Activated T-cell treated with anti-CD3 and anti-CD28 coated beads for 1 hour (primary cell): ENCODE measurements around the gene PRR18.
"Not testable (repeated sequence)": the region's sequence is repeated elsewhere in the genome, so short reads cannot be mapped to it uniquely, and the experiment has no call there.

Source experiments
- DNase-seq: peaks from one replicate; pipeline ENCODE4 v3.0.0-alpha.2; 2020; ENCODE audit warnings: low read depth

The PRR18 gene, protein sequence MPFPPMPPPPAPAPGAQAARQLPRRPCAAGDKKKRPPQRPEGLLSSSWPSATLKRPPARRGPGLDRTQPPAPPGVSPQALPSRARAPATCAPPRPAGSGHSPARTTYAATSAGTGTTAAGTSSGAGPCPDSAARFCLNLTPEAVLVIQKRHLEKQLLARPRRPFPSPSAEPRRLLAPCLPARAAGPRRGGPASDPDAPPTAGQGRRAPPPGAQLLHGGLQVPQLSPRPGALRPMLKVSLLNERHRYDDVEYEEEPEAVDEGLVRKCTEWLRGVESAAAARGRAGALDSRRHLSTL

DNA sequence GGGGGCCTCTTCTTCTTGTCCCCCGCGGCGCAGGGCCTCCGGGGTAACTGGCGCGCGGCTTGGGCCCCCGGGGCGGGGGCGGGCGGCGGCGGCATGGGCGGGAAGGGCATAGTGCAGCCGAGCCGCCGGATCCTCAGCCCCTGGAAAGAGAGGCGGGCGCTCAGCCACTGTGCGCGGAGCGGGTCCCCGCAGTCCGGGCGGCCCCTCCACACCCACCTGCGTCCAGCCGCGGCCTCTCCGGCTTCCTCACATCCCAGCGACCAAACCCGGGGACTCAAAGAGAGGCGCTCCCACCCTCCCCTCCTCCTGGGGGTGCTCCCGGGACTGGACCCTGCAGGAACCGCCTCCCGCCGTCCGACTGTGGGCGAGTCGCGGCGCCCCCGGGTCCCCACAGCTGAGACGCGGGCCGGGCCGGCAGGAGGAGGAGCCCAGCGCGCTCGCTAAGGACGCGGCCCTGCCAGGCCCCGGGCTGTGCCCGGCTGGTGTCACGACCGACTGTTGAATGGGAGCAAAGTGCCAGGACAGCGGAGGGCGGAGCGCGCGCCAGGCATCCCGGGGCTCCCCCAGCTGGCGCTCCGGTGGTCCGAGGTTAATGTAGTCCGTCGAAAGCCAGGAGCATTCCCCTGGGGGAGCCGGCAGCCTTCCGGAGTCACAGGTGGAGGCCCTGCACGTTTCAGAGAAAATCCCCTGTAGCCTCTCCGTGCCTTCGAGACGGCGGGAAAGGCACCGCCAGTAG lies at the start of gene PRR18:
PRR18 (minus strand) TSS at position 360 of the 736 bp plus-strand sequence; CDS start at position 110, 250 bp downstream.
- DNase-seq = no peak

DNA sequence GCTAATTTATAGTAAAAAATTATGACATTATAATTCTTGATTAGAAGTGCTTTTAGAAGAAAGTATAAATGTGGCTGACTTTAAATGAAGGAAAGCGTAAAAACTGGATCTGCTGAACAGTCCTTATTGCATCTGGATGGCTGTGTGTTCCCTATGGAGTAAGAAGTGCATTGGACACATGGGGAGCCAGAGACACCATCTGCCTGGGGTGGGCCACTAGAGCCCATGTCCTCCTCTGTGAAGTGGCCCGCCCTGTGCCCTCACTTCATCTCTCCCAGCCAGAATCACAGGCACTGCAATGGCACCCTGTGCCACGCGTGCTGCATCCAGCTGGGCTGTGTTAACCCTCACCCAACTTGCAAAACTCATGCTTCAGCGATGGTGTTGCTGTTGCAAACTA lies 47.4 kb upstream of the PRR18 start:
- no peak for DNase-seq

DNA sequence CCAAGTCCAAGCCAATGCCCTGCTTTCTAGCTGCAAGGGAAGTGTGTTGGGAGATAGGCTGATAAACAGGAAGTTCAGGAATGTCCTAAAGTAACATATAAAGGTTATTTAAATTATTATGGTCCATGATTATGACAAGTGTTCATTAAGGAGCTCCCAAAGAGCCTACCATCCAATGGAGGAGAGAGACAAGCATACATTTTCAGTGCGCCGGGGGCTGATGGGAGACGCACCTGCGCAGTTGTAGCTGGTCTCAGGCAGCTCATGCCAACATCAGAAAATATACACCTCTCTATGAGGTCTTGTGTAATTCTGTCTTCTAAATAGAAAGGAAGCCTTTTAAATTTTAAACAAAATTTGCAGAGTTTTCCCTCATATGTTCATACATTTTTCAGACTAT lies 46.8 kb upstream of the PRR18 start:
- no peak for DNase-seq

DNA sequence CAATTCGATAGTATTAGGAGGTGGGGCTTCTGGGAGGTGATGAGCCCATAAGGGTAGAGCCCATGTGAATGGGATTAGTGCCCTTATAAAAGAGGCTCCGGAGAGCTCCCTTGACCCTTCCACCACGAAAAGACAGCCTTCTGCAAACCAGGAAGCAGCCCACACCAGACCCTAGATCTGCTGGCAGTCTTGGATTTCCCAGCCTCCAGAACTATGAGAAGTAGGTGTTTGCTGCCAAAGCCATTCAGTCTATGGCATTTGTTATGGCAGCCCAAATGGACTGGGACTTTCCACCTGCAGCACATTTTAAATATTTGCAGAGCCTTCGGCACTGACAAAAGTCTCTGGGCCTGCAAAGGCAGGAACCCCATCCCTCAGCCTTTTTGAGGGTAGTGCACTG lies 46.0 kb upstream of the PRR18 start:
- DNase-seq = no peak

DNA sequence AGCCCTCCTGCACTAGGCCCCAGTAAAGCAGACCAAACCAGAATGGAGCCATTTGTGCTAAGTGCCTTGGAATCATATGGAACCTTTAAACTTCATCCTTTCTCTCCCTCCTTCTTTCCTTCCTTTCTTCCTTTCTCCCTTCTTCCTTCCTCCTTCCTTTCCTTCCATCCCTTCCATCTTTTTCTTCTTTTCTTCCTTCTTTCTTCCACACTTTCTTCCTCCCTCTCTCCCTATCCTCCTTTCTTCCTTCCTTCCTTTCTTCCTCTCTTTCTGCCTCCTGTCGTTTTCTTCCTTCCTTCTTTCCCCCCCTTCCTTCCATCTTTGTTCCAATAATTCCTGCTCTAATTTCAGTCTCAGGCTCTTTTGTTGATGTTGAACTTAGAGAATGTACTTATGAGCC lies 45.3 kb upstream of the PRR18 start:
- DNase-seq = no peak

DNA sequence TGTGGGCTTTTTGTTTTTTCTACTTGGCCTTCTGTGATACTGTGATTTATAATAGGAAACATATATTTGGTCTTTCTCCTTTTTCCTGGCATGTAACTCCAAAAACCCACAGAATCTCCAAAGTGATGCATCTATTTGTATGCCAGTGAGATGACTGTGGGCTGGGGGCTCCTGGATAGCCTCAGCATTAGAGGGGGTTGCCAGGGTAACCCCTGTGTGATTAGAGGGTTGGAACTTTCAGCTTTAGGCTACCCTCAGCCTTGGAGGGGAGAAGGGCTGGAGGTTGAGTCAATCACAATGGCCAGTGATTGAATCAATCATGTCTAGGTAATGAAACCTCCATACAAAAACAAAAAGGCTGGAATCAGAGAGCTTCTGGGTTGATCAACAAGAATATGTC lies 44.7 kb upstream of the PRR18 start:
- no peak for DNase-seq

DNA sequence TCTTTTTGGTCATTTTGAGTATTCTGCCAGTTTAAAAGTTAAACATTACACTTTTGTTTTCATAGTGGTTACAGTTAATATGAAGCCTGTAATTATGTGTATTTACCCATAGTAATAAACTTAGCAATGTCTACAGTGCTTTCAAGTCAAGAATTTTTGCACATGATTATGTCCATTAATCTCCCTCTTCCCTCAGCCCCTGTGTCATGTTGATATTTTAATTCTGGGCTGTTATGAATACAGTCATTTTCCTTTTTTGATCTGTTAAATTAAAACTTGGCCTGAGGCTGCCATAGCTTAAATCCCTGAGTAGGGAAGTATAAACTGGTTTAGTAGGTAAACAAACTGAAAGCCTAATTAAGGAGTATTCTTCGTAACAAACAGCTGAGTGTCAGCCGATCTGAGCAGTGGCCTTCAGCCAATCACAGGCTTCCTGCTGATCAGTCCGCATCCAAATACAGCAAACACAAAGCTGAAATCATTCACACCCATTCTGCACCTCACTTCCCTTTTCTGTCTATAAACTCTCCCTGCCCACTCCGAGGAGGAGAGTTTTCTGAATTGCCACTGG lies 43.6 kb upstream of the PRR18 start:
- DNase-seq = no peak

DNA sequence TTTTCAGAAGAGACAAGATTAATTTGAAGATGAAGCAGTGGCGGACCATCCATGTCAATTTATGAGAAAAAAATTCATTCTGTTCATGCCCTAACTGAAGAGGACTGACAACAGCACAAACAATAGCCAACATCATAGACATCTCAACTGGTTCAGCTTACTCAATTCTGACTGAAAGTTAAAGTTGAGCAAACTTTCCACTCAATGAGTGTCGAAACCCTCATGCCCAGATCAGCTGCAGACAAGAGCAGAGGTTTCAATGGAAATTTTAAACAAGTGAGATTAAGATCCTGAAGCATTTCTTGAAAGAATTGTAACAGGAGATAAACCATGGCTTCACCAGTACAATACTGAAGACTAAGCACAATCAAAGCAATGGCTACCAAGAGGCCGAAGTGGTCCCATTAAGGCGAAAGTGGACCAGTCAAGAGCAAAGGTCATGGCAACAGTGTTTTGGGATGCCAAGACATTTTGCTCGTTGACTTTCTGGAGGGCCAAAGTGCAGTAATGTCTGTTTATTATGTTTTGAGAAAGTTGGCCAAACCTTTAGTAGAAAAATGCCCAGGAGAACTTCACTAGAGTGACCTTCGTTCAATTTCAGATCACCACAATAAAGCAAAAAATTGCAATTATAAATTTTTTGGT lies 40.2 kb upstream of the PRR18 start:
- DNase-seq = no peak

DNA sequence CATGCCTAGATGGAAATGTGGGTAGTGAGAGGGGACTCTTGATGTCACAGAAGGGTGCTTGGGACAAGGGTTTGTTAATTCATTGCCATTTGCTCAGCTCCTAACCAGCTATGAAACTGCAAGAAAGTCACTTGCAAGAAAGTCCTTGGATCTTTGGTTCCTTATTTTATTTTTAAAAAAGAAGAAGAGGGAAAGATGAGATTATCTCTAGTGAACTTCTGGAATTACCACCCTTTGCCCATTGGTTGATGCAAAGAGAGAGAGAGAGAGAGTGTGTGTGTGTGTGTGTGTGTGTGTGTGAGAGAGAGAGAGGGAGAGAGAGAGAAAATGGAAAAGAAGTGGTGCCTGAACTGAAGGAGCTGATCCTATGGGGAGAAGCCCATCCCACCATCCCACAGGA lies 38.8 kb upstream of the PRR18 start:
- no peak for DNase-seq

DNA sequence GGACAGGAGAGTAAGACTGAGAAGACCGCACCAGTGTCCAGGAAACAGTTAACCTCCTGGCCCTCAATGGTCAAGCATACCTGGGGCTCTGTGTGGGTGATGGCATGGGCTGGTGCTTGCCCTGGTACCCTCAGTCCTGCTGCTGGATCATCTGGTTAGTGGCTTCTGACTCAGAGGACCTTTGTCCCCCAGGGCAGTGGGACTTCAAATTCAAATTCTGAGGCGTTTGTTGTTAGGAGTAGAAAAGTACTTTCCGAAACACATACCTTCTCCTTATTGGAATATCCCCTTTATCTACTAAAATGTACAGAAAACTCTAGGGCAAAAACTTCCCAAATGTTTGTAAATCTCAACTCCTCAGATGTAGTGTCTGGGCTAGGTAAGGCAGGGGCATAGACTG lies 38.3 kb upstream of the PRR18 start:
- no peak for DNase-seq

DNA sequence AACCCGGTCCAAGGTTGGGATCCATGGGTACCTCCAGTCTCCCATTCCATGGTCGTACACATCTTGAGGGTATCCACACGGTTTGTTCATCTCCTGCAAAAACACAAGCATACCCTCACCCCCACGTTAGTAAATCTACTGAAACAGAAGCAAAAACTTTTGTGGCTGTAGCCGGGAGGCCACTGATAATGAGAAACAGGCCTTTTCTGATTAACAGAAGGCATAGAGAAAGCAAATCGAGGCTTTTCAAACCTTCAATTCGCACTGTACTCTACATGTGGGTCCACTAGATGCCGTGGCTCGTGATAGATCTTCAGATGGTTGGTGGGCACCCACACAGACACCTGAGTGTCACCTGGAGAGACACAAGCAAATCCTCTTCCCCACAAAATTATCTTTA lies 37.5 kb upstream of the PRR18 start:
- not testable (repeated sequence) for DNase-seq

DNA sequence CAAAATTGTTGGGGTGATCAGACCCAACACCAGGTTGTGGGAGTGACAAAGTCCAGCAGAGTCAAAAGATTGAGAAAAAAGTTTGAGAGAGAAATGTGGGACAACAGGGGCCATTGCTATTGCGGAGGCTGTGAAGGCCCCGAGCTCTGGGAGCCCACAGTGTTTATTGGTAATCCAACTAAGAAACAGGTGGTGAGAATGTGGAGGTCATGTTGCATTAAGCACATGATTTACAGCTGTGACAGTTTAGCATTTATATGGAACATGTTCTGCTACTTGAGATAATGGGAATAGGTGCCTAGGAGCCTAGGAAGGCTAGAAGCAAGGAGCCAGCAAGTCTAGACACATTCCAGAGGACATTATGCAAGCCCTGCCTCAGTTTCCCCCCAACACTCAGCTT lies 36.7 kb upstream of the PRR18 start:
- DNase-seq = not testable (repeated sequence)

DNA sequence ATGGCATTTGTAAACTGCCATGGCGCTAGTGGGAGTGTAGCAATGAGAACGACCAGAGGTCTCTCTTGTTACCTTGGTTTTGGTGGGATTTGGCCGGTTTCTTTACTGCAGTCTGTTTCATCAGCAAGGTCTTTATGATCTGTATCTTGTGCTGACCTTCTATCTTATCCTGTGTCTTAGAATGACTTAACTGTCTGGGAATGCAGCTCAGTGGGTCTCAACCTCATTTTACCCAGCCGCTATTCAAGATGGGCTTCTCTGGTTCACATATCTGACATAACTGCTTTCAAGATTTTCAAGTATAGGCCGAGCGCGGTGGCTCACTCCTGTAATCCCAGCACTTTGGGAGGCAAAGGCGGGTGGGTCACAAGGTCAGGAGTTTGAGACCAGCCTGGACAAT lies 36.0 kb upstream of the PRR18 start:
- no peak for DNase-seq

DNA sequence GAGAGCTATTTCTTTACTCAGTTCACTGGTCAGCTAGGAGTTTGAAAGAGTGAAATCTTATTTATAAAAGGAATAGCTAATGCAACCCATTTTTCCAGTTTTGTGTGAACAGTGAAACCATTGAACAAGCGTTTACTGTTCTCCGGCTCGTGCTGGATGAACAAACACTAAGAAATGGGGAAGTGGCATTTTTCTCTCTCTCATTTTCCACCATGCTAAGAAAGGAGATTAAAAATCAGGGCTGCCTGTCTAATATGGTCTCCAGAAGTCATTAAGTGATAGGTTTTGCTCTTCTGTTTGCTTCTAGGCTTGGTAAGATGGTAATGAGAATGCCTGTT lies 34.9 kb upstream of the PRR18 start:
- DNase-seq = no peak

DNA sequence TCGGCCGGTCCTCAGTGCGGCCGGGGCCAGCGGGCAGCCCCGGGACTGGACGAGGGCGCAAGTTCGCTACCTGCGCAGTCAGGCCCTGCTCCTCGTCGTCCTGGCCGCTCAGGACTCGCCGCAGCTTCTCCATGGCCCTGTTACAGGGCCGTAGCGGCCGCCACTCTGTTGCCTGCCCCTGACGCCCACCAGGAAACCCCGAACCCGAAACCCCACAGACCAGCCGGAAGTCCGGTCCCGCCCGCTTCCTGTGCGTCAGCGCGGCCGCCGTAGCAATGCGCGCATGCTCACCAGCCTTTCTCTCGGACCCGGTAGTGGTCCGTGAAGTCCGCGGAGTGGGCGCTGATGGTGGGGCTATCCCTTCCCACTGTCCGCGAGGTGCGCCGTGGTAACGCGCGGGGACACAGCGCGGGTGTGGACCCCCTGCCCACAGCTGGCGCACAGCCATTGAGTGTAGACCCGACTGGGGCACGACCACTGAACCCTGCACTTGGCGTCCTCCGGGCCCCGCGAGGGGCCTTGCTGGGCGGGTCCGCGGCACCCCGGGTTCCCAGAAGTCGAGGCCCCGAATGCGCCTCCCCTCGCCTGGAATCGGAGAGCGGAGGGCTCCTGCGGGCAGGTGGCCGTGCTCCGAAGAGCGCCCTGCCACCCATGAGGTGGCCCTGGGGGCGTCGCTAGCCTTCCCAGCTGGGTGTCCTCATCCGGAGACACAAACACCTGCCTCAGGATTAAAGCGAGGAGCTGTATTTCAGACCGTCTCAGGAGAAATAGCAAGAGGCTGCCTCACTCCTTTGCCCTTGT lies 34.4 kb upstream of the PRR18 start, which contains the start of gene SFT2D1:
SFT2D1 (minus strand) TSS at position 197 of the 801 bp plus-strand sequence; CDS start at position 133, 64 bp downstream.
- DNase-seq = peak; percentile 55

DNA sequence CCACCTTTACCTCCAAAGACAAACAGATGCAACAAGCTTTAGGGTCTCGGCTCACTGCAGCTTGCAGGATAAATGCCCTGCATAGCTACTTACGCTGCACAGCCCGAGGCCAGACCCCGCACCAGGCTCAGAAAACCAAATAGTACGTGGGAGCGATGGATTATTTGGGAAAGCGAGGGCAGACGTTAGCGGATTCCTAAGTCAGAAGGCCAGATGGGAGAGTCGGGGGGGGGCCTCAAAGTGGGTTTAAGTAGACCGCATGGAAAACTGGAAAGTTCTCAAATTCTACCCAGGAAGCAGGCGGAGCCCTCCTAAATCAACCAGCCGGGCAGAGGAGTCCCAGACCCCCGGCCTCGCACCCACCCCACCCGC lies 33.8 kb upstream of the PRR18 start:
- no peak for DNase-seq

DNA sequence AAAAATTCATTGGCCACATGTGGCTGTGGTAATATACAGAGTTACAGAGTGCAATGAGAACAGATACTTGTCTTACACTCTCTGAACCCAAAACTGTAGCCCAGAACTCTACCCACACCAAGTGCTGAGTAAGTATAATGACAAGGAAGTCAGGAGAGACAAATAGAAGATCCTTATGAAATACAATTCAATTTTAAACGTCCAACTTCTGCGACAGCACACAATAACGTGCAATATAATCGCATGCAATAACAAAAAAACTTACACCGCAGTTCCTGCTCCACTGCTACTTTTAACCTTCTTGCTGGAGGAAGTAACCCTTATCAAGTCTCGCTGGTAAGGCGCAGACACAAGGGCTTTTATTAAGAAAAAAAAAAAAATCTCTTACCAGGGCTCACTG lies 33.3 kb upstream of the PRR18 start:
- DNase-seq = no peak

DNA sequence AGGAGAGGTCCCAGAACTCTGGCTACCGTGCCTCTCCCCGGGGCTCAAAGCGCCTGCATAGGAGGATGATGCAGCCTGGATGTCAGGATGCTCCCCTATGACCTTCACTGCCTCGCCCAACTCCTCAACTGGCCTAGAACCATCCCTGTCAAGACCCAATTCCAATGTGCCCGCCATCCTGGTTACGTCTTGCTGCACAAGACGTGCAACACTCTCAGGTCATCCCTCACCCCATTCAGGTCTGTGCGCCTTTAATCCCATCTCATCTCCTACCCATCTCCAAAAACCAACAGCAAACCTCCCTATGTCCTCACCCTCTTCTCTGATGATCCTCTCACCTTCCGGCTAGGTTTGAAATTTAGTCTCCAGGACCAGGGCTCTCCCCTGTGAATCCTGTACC lies 30.7 kb upstream of the PRR18 start:
- no peak for DNase-seq

DNA sequence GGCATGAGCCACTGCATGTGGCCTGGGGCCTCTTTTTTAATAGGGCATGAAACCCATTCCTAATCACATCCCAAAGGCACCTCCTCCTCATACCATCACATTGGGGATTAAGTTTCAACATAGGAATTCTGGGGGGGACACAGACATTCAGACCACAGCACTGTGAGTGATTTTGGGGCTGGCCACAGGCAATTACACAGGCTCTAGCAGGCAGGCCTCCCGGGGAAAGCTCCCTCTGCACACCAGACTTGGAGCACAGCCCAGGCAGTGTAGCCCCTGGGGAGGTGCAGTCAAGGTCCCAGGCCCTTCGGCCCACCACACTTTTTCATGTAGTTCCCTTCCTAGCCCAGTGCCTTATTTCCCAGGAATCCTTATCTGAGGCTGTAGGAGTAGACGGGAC lies 28.7 kb upstream of the PRR18 start:
- DNase-seq = no peak

DNA sequence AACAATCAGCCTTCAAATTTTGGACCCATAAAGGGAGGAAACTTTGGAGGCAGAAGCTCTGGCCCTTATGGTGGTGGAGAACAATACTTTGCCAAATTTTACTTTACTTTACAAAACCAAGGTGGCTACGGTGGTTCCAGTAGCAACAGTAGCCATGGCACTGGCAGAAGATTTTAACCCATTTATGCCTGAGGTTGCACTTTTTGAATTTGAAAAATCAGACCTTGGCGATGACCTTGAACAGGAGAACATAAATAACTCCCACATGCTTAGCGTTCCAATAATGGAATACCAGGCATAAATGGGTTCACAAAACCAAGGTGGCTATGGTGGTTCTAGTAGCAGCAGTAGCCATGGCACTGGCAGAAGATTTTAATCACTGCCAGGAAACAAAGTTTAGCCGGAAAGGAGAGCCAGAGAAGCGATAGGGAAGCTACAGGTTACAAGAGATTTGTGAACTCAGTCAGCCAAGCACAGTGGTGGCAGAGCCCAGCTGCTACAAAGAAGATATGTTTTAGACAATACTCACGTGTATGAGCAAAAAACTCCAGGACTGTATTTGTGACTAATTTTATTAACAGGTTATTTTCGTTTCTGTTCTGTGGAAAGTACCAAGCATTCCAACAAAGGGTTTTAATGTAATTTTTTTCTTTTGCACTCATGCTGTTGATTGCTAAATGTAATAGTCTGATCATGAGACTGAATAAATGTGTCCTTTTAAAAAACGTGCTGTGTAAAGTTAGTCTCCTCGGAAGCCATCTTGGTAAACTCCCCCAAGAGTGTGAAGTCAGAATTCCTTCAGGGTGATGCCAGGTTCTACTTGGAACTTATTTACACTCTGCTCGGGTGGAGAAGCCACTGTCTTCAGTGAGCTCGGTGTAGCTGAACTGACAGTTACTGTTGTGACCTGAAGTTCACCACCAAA lies 27.4 kb upstream of the PRR18 start:
- no peak for DNase-seq

DNA sequence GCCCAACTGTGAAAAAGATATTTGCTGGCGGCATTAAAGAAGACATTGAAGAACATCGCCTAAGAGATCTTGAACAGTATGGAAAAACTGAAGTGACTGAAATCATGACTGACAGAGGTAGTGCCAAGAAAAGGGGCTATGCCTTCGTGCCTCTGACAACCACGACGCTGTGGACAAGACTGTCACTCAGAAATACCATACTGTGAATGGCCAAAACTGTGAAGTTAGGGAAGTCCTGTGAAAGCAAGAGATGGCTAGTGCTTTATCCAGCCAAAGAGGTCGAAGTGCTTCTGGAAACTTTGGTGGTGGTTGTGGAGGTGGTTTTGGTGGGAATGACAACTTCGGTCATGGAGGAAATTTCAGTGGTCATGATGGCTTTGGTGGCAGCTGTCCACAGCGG lies 26.7 kb upstream of the PRR18 start:
- DNase-seq = no peak
